ENCODE results near the gene USP10. TPM values are rescaled to one million over a fixed set of nuclear protein-coding genes. Genes with fewer than 3 reads are reported as not detected.

USP10 gene
- total RNA-seq, 1 donor from 2014 or later = 177 TPM

GRCh38 chr16:84825896-84826557, 126.2 kb downstream of the USP10 start:
- Mint-ChIP-seq H3K4me3 (no peak overlapping the region), H3K36me3 (ENCODE audit: low read depth) (no peaks in the 10 kb centered on the region), H3K4me1 (no peaks in the 10 kb centered on the region), H3K27ac (no peak overlapping the region), H3K9me3 (no peaks in the 10 kb centered on the region), H3K27me3 (peaks cover 29% of the 10 kb centered on the region)
- DNase-seq = no peak
- intact Hi-C loops (cut with micrococcal nuclease) = no loop called here

DNA sequence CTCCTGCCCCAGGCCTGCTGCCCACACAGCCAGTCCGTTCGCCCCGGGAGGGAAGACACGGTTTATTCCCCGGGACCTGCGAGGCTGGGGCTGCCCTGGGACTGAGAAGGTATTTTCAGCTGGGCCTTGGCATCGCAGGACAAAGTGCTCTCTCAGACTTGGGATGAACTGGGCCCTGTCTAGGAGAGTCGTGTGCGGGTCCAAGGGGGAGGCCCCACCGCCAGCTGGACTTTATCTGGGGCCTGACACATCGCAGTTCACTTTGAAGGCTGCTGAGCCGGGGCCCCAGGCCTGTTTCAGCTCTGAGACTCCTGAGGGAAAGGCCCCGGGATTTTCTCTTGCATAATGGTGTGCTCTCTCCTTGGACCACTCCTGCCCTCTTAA, 126.8 kb downstream of the USP10 start:
- DNase-seq = no peak
- Mint-ChIP-seq H3K27ac (no peak overlapping the region), H3K36me3 (ENCODE audit: low read depth) (no peaks in the 10 kb centered on the region), H3K4me3 (no peak overlapping the region), H3K27me3 (peaks cover 23% of the 10 kb centered on the region), H3K4me1 (no peaks in the 10 kb centered on the region), H3K9me3 (no peaks in the 10 kb centered on the region)
- intact Hi-C loops (cut with micrococcal nuclease) = no loop called here

DNA sequence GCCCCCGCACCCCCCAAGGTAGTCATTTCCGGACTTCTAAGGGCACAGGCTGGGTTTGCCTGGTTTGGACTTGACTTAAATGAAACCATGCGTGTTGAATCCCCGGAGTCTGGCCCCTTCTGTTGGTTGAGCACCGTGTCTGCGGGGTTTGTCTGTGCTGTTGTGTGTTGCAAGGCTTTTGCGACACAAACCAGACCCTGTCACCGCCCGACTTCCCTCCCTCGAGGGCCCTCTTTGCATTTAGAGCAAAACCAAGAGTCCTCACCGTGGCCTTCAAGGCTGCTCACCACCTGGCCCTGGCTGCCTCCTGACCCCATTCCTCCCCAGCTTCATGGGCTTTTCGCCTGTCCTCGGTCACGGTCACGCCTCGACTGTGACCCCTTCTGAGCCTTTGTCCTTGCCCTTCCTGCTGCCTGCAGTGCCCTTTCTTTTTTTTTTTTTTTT, 127.4 kb downstream of the USP10 start:
- no peak overlapping the region for H3K27ac Mint-ChIP-seq
- intact Hi-C loops (cut with micrococcal nuclease) = no loop called here
- no peaks in the 10 kb centered on the region for H3K4me1 Mint-ChIP-seq
- DNase-seq = no peak
- no peaks in the 10 kb centered on the region for H3K9me3 Mint-ChIP-seq
- no peak overlapping the region for H3K4me3 Mint-ChIP-seq
- no peaks in the 10 kb centered on the region for H3K36me3 Mint-ChIP-seq (ENCODE audit: low read depth)
- peaks cover 19% of the 10 kb centered on the region for H3K27me3 Mint-ChIP-seq

DNA sequence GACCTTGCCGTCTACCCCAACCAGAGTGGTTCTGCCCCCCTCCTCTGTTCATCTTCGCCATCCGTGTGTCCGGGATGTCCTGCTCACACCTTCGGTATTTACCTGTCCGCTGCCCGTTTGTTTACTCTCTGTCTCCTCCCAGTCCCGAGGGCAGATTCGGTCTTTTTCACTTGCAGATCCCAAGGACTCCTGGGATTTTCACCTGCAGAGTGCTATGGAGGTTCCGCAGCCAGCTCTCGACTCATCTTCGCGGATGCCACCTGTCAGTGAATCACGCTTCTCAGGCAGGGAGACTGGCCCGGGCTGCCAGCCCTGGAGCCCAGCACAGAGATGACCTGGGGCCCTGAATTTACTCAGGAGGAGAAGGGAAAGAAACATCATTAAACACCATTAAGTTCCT, 128.1 kb downstream of the USP10 start:
- no peak overlapping the region for H3K27ac Mint-ChIP-seq

GRCh38 chr16:84828322-84828721, 128.5 kb downstream of the USP10 start:
- intact Hi-C loops (cut with micrococcal nuclease) = no loop called here
- H3K36me3 Mint-ChIP-seq (ENCODE audit: low read depth) = no peaks in the 10 kb centered on the region
- no peak for DNase-seq
- H3K4me1 Mint-ChIP-seq = no peaks in the 10 kb centered on the region
- no peak overlapping the region for H3K27ac Mint-ChIP-seq
- no peaks in the 10 kb centered on the region for H3K9me3 Mint-ChIP-seq
- H3K27me3 Mint-ChIP-seq = peaks cover 13% of the 10 kb centered on the region
- no peak overlapping the region for H3K4me3 Mint-ChIP-seq

More for the DNA sequence above, 128.1 kb downstream of the USP10 start:
- Mint-ChIP-seq H3K27me3 (peaks cover 17% of the 10 kb centered on the region), H3K36me3 (ENCODE audit: low read depth) (no peaks in the 10 kb centered on the region), H3K9me3 (no peaks in the 10 kb centered on the region), H3K4me3 (no peak overlapping the region), H3K4me1 (no peaks in the 10 kb centered on the region)
- intact Hi-C loops (cut with micrococcal nuclease) = no loop called here
- no peak for DNase-seq

Other genes starting within 250 kb of the USP10 start
- 11.7 and 12.5 TPM in 2 replicates for gene MEAK7, start 195.3 kb upstream of the USP10 start, total RNA-seq
- 470 and 474 TPM in 2 replicates for gene COTL1, start 81.9 kb upstream of the USP10 start, total RNA-seq
- 36.7 and 36.9 TPM in 2 replicates for gene KLHL36, start 51.5 kb upstream of the USP10 start, total RNA-seq
- gene CRISPLD2, start 120.0 kb downstream of the USP10 start, total RNA-seq = 0.19 and 0.26 TPM in 2 replicates

Data from activated CD4-positive, alpha-beta T cell treated with anti-CD3 and anti-CD28 coated beads, Interleukin-2, amount 10 ng/mL, durations not matched to agents 24 days and 14 days (primary cell).